Small intestine (tissue), 7 donors: Measurements from ENCODE around the gene TEKT2. TPM values are rescaled to one million over a fixed set of nuclear protein-coding genes. Genes with fewer than 3 reads are reported as not detected.

Experiments
- DNase-seq, 2 donors: peaks; one replicate each; pipeline versions ENCODE4 v3.0.0 to v3.0.0-alpha.2; 2013
- FAIRE-seq: peaks from 2 replicates; lab custom pipeline; 2012; peaks lifted over from hg19 to GRCh38; lab: Jason Lieb, UNC
- H3K27ac ChIP-seq, 3 donors: one replicate each; pipeline ENCODE4 v1.5.1; 2013; ENCODE audit warnings: low read length in 2 of 3, mild to moderate bottlenecking in 2 of 3, control low read depth in 1 of 3, inconsistent platforms in 1 of 3, low read depth in 1 of 3, moderate library complexity in 1 of 3
- H3K27me3 ChIP-seq, 3 donors: one replicate each; pipeline ENCODE4 v1.6.1; 2013; ENCODE audit warnings: low read length in 3 of 3, inconsistent platforms in 1 of 3; ENCODE audit not compliant: control insufficient read depth in 3 of 3, insufficient read depth in 3 of 3
- H3K36me3 ChIP-seq, 3 donors: one replicate each; pipeline ENCODE4 v1.6.1; 2013; ENCODE audit warnings: low read length in 3 of 3, inconsistent platforms in 1 of 3, low read depth in 1 of 3, mild to moderate bottlenecking in 1 of 3, moderate library complexity in 1 of 3; ENCODE audit not compliant: control insufficient read depth in 3 of 3, insufficient read depth in 2 of 3
- H3K4me1 ChIP-seq, 3 donors: one replicate each; pipeline ENCODE4 v1.6.1; 2013; ENCODE audit warnings: low read length in 2 of 3, inconsistent platforms in 1 of 3, low read depth in 1 of 3, mild to moderate bottlenecking in 1 of 3, moderate library complexity in 1 of 3; ENCODE audit not compliant: control insufficient read depth in 3 of 3, insufficient read depth in 2 of 3
- H3K4me3 ChIP-seq, 3 donors: one replicate each; pipeline ENCODE4 v1.5.1; 2013; ENCODE audit warnings: low read length in 3 of 3, control low read depth in 1 of 3, inconsistent platforms in 1 of 3, low read depth in 1 of 3, mild to moderate bottlenecking in 1 of 3, moderate library complexity in 1 of 3
- H3K9me3 ChIP-seq, 2 donors: one replicate each; pipeline ENCODE4 v1.6.1; 2013; ENCODE audit warnings: low read depth in 1 of 2, low read length in 1 of 2; ENCODE audit not compliant: control insufficient read depth in 2 of 2, insufficient read depth in 1 of 2
- WGBS, 3 donors: extraction: QIAGEN DNeasy Blood & Tissue Kit; methylation state at CpG; one replicate each; pipeline ENCODE4 v1.1.7; 2013; 5-methylcytosine and 5-hydroxymethylcytosine counted together
- polyA plus RNA-seq, 4 donors: library from polyadenylated mRNA; stranded (reverse) in 3 of 4; unstranded in 1 of 4; fragments of 200-250 nt in 3 of 4; fragments of 120-200 nt in 1 of 4; gene quantifications; one replicate each; pipeline versions ENCODE4 v1.2.1 to v1.2.3, GENCODE V29; 2013
- donor health status: healthy with polysubstance abuse.
- donor health status: control.
- donor health status: control.
- donor health status: Bipolar disorder and iron deficiency.
- donor health status: healthy.

The TEKT2 gene
- polyA plus RNA-seq, 4 donors: 0.18 to 0.44 TPM; not detected in 2

GRCh38 chr1:36067871-36068270 lies 16.0 kb upstream of the TEKT2 start:
- no peak for FAIRE-seq
- Histone ChIP-seq H3K27me3 (no peaks in the 10 kb centered on the region), H3K4me3 (no peak overlapping the region), H3K4me1 (no peaks in the 10 kb centered on the region), H3K36me3 (peaks cover 0 to 4% (median 0%) of the 10 kb centered on the region in 3 donors), H3K9me3 (no peaks in the 10 kb centered on the region), H3K27ac (no peak overlapping the region)
- DNase-seq: no peak

GRCh38 chr1:36068866-36069265 lies 15.0 kb upstream of the TEKT2 start:
- no peak overlapping the region for H3K27ac ChIP-seq
- no peaks in the 10 kb centered on the region for H3K27me3 ChIP-seq
- no peak overlapping the region for H3K4me3 ChIP-seq
- WGBS, 3 donors: 89 to 100% (median 93%) methylated on average over 2 of the region's 2 CpGs
- no peaks in the 10 kb centered on the region for H3K4me1 ChIP-seq
- H3K36me3 ChIP-seq: peaks cover 0 to under 1% (median 0%) of the 10 kb centered on the region in 3 donors
- DNase-seq (no peak), FAIRE-seq (no peak)
- H3K9me3 ChIP-seq: no peaks in the 10 kb centered on the region

- Histone ChIP-seq H3K27ac (no peak overlapping the region), H3K4me3 (no peak overlapping the region), H3K9me3 (no peaks in the 10 kb centered on the region), H3K27me3 (no peaks in the 10 kb centered on the region), H3K4me1 (no peaks in the 10 kb centered on the region), H3K36me3 (no peaks in the 10 kb centered on the region)
- no peak for FAIRE-seq
- whole genome bisulfite sequencing, 3 donors: 63 to 73% (median 71%) methylated on average over 2 of the region's 2 CpGs
- DNase-seq: no peak
These were observed 13.5 kb upstream of the TEKT2 start for GRCh38 chr1:36070349-36070748.

GRCh38 chr1:36076979-36077573 lies 6.8 kb upstream of the TEKT2 start:
- 51 to 67% (median 55%) methylated on average over 4 of the region's 4 CpGs for WGBS, 3 donors
- Histone ChIP-seq H3K4me1 (no peaks in the 10 kb centered on the region), H3K27ac (no peak overlapping the region), H3K4me3 (no peak overlapping the region), H3K27me3 (no peaks in the 10 kb centered on the region), H3K9me3 (no peaks in the 10 kb centered on the region), H3K36me3 (no peaks in the 10 kb centered on the region)
- DNase-seq (no peak), FAIRE-seq (no peak)

- peaks cover 0 to 7% (median 3%) of the 10 kb centered on the region in 3 donors for H3K27me3 ChIP-seq
- H3K27ac ChIP-seq: no peak overlapping the region
- no peak for FAIRE-seq
- 69 to 82% (median 81%) methylated on average over 3 of the region's 3 CpGs for WGBS, 3 donors
- DNase-seq: no peak
- H3K4me1 ChIP-seq: peaks cover 0 to 5% (median 0%) of the 10 kb centered on the region in 3 donors
- no peaks in the 10 kb centered on the region for H3K36me3 ChIP-seq
- no peak overlapping the region for H3K4me3 ChIP-seq
- H3K9me3 ChIP-seq: no peaks in the 10 kb centered on the region
These were observed 3.7 kb upstream of the TEKT2 start for GRCh38 chr1:36080236-36080635.

- H3K4me3 ChIP-seq: no peak overlapping the region
- H3K27me3 ChIP-seq: peaks cover 0 to 7% (median 3%) of the 10 kb centered on the region in 3 donors
- H3K4me1 ChIP-seq: peaks cover 0 to 5% (median 0%) of the 10 kb centered on the region in 3 donors
- no peaks in the 10 kb centered on the region for H3K9me3 ChIP-seq
- no peak for FAIRE-seq
- no peaks in the 10 kb centered on the region for H3K36me3 ChIP-seq
- no peak for DNase-seq
- 81 to 93% (median 88%) methylated on average over 6 of the region's 6 CpGs for WGBS, 3 donors
- H3K27ac ChIP-seq: no peak overlapping the region
These were observed 3.1 kb upstream of the TEKT2 start for GRCh38 chr1:36080801-36081200.

- 60 to 70% (median 65%) methylated on average over 3 of the region's 3 CpGs for WGBS, 3 donors
- Histone ChIP-seq H3K4me1 (peaks cover 0 to 5% (median 0%) of the 10 kb centered on the region in 3 donors), H3K4me3 (no peak overlapping the region), H3K36me3 (peaks cover 0 to under 1% (median 0%) of the 10 kb centered on the region in 3 donors), H3K27ac (no peak overlapping the region), H3K27me3 (peaks cover 0 to 7% (median 3%) of the 10 kb centered on the region in 3 donors), H3K9me3 (no peaks in the 10 kb centered on the region)
- DNase-seq (no peak), FAIRE-seq (no peak)
These were observed 1.9 kb upstream of the TEKT2 start for GRCh38 chr1:36081926-36082485.

- H3K27ac ChIP-seq: no peak overlapping the region
- H3K27me3 ChIP-seq: peaks cover 0 to 7% (median 3%) of the 10 kb centered on the region in 3 donors
- FAIRE-seq (no peak), DNase-seq (no peak)
- H3K4me1 ChIP-seq: peaks cover 0 to 5% (median under 1%) of the 10 kb centered on the region in 3 donors
- H3K36me3 ChIP-seq: peaks cover 0 to 4% (median 0%) of the 10 kb centered on the region in 3 donors
- WGBS, 3 donors: 85 to 92% (median 87%) methylated on average over 13 of the region's 13 CpGs
- no peak overlapping the region for H3K4me3 ChIP-seq
- no peaks in the 10 kb centered on the region for H3K9me3 ChIP-seq
These were observed 675 bp upstream of the TEKT2 start for GRCh38 chr1:36083219-36083618.
